GM12891 (cell line): ENCODE results near the gene SLC35C1.

Source experiments
- POLR2A ChIP-seq: IDR thresholded peaks from 2 replicates; pipeline ENCODE4 v1.6.1; 2011; ENCODE audit warnings: low read depth, low read length, control low read depth
- POLR2AphosphoS5 ChIP-seq: IDR thresholded peaks from 2 replicates; pipeline ENCODE4 v1.6.1; 2011; ENCODE audit warnings: low read depth, low read length, control low read depth
- POU2F2 ChIP-seq: IDR thresholded peaks from 2 replicates; pipeline ENCODE4 v1.6.1; 2011; ENCODE audit warnings: low read depth, mild to moderate bottlenecking, control low read depth, low read length, moderate library complexity
- SPI1 ChIP-seq: IDR thresholded peaks from 2 replicates; pipeline ENCODE4 v1.6.1; 2011; ENCODE audit warnings: low read depth, low read length, control low read depth
- TAF1 ChIP-seq: IDR thresholded peaks from 2 replicates; pipeline ENCODE4 v1.6.1; 2011; ENCODE audit warnings: low read depth, low read length, control low read depth

DNA sequence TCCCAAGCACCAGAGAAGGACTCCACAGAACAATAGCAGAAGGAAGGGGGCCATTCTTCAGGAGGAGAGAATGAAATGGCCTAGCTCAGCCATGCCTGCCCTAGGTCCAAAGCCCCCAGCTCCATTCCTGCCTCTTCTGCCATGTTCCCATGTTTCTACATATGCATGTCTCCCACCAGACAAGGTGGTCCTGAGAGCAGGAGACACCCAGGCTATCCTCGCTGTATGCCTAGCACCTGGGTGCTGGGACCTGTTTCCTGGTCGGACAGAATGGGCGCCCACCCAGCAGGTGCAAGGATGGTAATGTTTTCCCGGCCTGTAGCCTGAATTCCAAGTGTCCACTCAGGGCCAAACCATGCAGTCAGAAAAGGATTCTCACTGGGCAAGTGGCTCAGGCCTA is 30.2 kb upstream of the SLC35C1 start:
- TF ChIP-seq POLR2A (no peak), POLR2AphosphoS5 (no peak), TAF1 (no peak), SPI1 (no peak), POU2F2 (no peak)
